ENCODE data around the gene HBS1L.

Gene HBS1L

GRCh38 chr6:134974370-134974769 is 80.3 kb downstream of the HBS1L start:
- Histone ChIP-seq H4K20me1 (ENCODE audit: low read depth, low read length) (no peaks in the 10 kb centered on the region), H3K36me3 (ENCODE audit: low read length) (peaks cover 14% of the 10 kb centered on the region; the same call in 1 of the 2 replicates), H3K9me2 (replicated peaks; ENCODE audit: insufficient read depth, low read length) (no peaks in the 10 kb centered on the region), H3K4me3 (ENCODE audit: insufficient read depth, low read length, poor library complexity, severe bottlenecking) (no peak overlapping the region), H3K27me3 (ENCODE audit: low read length) (no peaks in the 10 kb centered on the region), H3F3A (ENCODE audit: insufficient read depth) (no peaks in the 10 kb centered on the region), H3K4me2 (ENCODE audit: low read depth, low read length, poor library complexity, severe bottlenecking) (no peak overlapping the region), H3K9ac (ENCODE audit: low read length) (no peak overlapping the region), H3K9me3 (ENCODE audit: insufficient read depth, low read length) (no peaks in the 10 kb centered on the region), H3K79me2 (ENCODE audit: insufficient read depth, low read length) (no peaks in the 10 kb centered on the region), H2AFZ (ENCODE audit: low read depth, low read length, severe bottlenecking) (no peak overlapping the region), H3K27ac (ENCODE audit: low read depth, low read length) (no peak overlapping the region)
- TF ChIP-seq CTCF (IDR thresholded peaks at IDR 0.05; ENCODE audit: insufficient read depth, low read length, poor library complexity, severe bottlenecking) = no peak
- no peak for TF ChIP-seq EZH2phosphoT487 (conservative IDR thresholded peaks at IDR 0.05; ENCODE audit: low read length)

- Histone ChIP-seq H3K36me3 (ENCODE audit: low read length) (peaks cover 17% of the 10 kb centered on the region; the same call in 1 of the 2 replicates), H3K27ac (ENCODE audit: low read depth, low read length) (no peak overlapping the region), H3K4me3 (ENCODE audit: insufficient read depth, low read length, poor library complexity, severe bottlenecking) (no peak overlapping the region), H3K9me2 (replicated peaks; ENCODE audit: insufficient read depth, low read length) (no peaks in the 10 kb centered on the region), H3K79me2 (ENCODE audit: insufficient read depth, low read length) (no peaks in the 10 kb centered on the region), H4K20me1 (ENCODE audit: low read depth, low read length) (no peaks in the 10 kb centered on the region), H3K4me2 (ENCODE audit: low read depth, low read length, poor library complexity, severe bottlenecking) (no peak overlapping the region), H3K9ac (ENCODE audit: low read length) (no peak overlapping the region), H3F3A (ENCODE audit: insufficient read depth) (no peaks in the 10 kb centered on the region), H3K9me3 (ENCODE audit: insufficient read depth, low read length) (no peaks in the 10 kb centered on the region), H3K27me3 (ENCODE audit: low read length) (no peaks in the 10 kb centered on the region), H2AFZ (ENCODE audit: low read depth, low read length, severe bottlenecking) (no peak overlapping the region)
- no peak for TF ChIP-seq CTCF (IDR thresholded peaks at IDR 0.05; ENCODE audit: insufficient read depth, low read length, poor library complexity, severe bottlenecking)
Measured at GRCh38 chr6:134967711-134968110, 86.9 kb downstream of the HBS1L start.

GRCh38 chr6:134964451-134965203 is 90.0 kb downstream of the HBS1L start:
- Histone ChIP-seq H3K36me3 (ENCODE audit: low read length) (peaks cover 17% of the 10 kb centered on the region; the same call in 1 of the 2 replicates), H3K4me3 (ENCODE audit: insufficient read depth, low read length, poor library complexity, severe bottlenecking) (no peak overlapping the region), H3K27ac (ENCODE audit: low read depth, low read length) (no peak overlapping the region), H3F3A (ENCODE audit: insufficient read depth) (no peaks in the 10 kb centered on the region), H3K9me3 (ENCODE audit: insufficient read depth, low read length) (no peaks in the 10 kb centered on the region), H2AFZ (ENCODE audit: low read depth, low read length, severe bottlenecking) (no peak overlapping the region), H3K4me2 (ENCODE audit: low read depth, low read length, poor library complexity, severe bottlenecking) (no peak overlapping the region), H3K9ac (ENCODE audit: low read length) (no peak overlapping the region), H3K27me3 (ENCODE audit: low read length) (no peaks in the 10 kb centered on the region), H3K9me2 (replicated peaks; ENCODE audit: insufficient read depth, low read length) (no peaks in the 10 kb centered on the region), H3K79me2 (ENCODE audit: insufficient read depth, low read length) (no peaks in the 10 kb centered on the region), H4K20me1 (ENCODE audit: low read depth, low read length) (no peaks in the 10 kb centered on the region)
- TF ChIP-seq EZH2phosphoT487 (conservative IDR thresholded peaks at IDR 0.05; ENCODE audit: low read length) (no peak), CTCF (IDR thresholded peaks at IDR 0.05; ENCODE audit: insufficient read depth, low read length, poor library complexity, severe bottlenecking) (no peak)

Data from SU-DHL-6 (cell line).